Activated CD4-positive, alpha-beta T cell treated with anti-CD3 and anti-CD28 coated beads, Interleukin-2, amount 50 U/mL, for 16 hours (primary cell): ENCODE data around the gene SSTR4.
"Not testable (repeated sequence)": the region's sequence is repeated elsewhere in the genome, so short reads cannot be mapped to it uniquely, and the experiment has no call there.

ENCODE experiments used
- DNase-seq: peaks from one replicate; pipeline ENCODE4 v3.0.0-alpha.2; 2020

The SSTR4 gene

DNA sequence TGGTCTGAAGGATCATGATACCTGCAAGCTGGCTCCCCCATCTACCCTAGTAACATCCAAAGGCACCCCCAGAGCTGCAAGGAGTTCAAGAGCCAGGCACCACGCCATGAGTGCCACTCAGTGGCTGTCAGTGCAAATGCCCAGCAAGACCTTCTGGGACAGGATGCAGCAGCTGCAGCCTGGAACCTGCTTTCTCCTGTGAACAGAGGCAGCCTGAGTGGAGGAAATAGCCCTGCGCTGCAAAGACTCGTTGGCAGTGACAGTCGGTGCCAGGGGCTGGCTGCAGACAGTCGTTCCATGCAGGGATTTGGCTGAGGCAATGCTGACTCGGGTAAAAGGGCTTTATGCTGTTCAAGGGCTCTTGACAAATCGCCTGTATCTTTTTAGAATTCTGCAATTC lies 15.7 kb upstream of the SSTR4 start:
- DNase-seq = no peak

DNA sequence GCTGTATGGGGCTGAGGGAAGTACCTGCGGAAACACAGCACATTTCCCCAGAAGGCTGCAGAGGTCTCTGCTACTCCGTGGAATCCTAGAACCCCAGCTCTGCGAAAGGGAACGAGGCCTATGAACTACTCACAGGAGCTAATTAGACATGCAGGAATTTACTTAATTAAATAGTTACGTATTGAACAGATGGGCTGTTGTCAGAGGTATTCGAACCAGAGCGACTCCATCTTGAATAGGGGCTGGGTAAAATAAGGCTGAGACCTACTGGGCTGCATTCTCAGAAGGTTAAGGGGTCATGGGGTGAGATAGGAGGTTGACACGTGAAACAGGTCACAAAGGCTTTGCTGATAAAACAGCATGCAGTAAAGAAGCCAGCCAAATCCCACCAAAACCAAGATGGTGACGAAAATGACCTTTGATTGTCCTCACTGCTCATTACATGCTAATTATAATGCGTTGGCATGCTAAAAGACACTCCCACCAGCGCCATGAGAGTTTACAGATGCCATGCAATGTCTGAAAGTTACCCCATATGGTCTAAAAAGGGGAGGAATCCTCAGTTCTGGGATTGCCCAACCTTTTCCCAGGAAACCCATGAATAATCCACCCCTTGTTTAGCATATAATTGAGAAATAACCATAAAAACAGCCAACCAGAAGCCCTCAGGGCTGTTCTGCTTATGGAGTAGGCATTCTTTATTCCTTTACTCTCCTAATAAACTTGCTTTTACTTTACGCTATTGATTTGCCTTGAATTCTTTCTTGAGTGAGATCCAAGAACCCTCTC lies 14.7 kb upstream of the SSTR4 start:
- DNase-seq = no peak

DNA sequence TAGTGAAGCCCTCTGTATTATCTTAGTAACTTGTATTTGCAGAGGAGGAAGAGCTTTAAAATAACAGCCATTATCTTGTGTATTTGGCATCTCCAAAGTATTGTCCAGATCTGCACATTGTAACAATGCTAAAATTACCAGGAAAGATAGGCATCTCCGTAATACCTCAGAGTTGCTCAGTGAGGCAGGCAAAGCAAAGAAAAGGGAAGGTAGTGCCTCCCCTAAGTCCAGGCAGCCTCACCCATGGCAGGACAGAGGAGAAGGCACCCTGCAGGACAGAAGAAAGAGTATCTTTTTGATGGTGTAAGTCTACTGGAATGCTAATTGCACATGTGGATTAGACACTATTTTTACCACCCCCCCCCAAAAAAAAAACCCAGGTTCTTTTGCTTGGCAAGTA lies 13.6 kb upstream of the SSTR4 start:
- DNase-seq = no peak

DNA sequence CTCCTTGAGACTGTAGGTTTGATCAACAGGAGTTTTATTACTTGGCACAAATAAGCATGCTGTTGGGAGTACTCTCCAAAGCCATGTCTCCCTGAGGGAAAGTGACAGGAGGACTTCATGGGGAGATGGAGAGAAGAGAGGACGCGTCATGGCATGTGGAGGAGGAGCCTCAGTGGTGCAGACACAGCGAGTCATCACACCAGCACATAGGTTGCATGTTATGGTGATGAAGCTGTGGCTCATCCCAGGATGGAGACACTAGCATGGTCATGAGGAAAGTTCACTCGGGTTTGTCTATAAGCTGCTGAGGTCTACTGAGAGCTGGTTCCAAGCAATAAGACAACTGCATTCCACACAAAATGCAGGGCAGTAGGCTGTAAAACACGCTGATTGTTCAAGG lies 13.2 kb upstream of the SSTR4 start:
- no peak for DNase-seq

DNA sequence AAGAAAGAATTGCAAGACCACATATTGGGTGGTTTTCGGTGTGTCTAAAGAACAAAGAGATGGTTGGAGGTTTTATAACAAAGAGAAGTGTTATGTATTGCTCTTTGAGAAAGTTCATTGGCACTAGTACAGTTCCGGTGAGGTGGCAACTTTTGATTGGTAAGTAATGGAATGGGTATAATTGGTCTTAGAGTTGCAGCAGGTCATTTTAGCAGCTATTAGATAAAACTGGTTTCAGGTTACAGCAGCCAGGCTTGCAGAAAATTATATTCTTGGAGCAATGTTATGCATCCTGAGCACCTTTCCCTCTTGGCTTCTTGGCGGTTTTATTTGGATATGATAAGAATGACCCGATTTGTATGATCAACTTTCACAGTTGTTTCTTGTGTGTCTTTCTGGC lies 12.3 kb upstream of the SSTR4 start:
- no peak for DNase-seq

DNA sequence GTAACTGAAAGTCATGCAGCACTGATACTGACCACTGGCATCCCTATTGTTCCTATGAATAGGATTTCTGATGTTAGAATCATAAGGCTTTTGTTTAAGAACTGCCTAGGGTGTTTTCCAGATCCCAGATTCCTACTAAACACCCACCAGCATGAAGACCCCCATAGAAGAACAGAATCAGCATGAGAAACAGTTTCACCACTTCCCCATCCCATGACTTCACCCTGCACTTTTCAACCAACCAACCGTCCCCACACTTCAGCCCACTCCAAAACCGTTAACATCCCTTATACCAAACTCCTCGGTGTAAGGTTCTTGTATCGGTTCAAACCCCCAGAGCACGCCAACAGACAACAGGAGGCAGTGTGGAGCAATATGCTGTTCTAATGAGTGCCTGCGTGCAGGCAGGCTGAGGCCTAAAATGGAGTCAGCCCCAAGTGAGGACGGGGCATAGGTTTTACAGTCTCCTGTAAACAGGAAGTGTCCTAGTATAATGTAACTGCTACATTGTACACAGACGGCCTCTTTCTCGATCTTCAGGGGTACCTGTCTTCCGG lies 11.4 kb upstream of the SSTR4 start:
- no peak for DNase-seq

DNA sequence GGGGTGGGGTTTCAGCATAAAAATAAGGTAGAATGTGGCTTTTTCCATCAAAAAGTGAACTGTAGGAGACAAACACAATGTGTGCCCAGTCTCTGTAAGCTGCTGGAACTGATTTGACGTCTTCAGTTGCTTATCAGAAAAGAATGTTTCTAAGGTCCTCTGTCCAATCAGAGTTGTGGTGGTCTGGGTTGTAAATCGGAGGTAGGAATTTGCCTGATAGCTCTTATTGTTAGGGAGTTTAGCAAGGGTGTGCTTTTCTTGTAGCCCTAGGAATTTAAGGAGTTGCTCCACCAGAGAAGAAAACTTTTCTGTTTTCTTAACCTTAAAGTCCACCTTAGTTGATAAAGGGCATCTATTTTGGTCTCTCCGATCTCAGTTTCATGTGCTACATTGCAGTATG lies 10.4 kb upstream of the SSTR4 start:
- no peak for DNase-seq

DNA sequence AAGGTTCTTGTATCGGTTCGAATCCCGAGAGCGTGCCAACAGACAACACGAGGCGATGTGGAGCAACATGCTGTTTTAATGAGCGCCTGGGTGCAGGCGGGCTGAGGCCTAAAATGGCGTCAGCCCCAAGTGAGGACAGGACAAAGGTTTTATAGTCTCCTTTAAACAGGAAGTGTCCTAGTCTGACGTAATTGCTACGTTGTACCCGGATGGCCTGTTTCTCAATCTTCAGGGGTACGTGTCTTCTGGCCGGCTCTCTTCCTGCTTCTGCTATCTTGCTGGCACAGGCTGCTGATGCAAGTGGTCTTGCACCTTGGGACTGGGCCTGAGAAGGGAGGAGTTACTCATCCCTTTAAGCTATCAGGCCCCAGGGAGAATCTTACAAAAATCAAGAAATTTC lies 9.6 kb upstream of the SSTR4 start:
- not testable (repeated sequence) for DNase-seq

DNA sequence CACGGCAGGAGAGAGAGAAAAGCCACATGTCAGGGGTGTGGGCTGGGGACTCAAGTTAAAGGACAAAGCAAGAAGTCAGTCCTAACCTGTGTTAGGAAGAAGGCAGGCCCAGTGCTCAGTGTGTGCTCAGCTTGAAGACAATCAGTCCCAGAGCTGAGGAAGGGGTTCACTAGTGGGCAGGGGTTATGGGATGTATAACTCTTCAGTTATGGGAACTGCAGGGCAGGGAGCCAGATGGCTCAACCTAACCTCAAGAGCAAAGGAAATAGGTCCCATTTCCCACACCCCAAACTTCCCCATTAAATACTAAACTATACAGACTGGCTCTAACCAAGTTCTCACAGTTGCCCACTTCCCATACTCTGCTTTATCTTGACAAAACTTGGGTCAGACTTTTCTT lies 7.4 kb upstream of the SSTR4 start:
- DNase-seq = no peak

DNA sequence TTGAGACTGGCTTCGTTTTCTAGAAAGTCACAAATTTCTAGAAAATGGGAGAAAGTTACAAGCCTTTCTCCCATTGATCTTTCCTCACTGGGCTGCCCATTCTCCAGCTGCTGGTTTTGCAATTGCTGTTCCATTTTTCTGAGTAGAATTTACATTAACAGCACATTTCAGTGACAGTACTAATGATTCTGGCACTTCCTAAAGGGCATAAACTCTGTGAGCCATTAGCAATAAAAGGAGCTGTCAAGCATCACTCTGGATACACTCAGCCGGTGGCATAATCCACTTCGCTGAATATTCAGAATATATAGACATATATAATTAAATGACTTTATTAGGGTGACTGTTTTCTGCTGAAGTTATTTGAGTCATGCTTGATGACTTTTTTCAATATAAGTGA lies 6.7 kb upstream of the SSTR4 start:
- no peak for DNase-seq

DNA sequence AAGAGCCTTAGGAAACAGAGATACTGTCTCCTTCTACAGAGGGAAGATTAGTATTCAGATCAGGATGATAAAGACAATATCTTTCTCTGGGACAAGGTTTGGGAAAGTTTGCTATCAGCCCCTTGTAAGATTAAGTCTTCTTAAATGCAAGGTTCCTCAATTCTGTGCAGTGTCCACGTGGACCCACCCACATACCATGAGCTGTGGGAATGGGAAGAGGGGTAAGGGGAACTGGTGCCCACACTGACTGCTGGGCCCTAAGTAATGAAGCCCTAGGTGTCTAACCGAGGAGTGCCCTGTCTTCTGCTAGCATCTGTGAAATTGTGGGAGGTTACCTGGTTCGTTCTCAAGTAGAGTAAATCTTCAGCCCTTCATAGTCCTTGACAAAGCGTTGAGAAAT lies 5.8 kb upstream of the SSTR4 start:
- DNase-seq = no peak

DNA sequence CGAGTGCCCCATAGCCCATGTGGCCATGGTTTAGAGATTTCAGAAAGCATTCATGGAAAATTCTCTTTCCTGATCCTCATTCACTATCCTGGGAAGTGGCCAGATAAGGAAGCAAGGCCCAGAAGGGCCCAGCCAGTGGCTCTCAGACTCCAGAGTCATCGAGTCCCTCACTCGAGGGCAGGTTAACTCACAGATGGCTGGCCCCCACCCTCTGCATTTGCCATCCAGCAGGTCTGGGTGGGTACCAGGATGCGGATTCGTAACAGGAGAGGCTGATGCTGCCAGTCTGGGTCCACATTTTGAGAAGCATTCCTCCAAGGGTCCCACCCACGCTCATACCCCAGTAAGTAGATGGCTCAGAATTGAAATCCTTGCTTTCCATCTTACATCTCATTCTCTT lies 3.8 kb upstream of the SSTR4 start:
- no peak for DNase-seq

DNA sequence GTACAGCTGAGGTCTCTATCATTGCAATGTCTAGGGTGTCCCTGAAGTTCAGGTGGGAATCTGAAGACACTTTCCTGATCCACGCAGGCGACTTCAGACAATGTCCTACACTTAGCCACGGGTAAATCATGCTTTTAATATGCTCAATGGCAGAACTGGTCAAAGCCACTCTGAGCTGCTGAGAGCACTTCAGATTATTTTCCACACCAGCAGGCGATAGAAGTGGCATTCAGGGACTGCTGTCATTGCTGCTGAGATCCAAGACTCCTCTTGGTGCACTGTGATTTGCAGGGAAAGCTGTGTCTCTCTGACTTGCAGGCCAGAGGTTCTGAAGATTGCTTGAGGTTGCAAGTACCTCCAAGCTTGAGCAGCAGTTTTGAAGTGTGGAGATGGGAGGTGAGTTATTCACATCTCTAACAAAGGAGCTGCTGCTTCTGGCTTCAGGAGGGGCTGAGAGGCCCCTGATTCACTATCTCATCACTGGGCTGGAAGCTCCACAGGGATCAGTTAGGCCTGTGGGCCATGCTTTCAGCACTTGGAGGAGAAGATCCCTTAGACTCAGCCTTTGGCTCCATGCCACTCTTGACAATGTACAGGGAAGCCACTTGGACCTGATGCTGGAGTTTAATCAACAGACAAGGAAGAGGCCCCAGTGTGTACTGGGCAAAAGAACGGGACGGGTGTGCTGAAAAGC lies 2.9 kb upstream of the SSTR4 start:
- no peak for DNase-seq

DNA sequence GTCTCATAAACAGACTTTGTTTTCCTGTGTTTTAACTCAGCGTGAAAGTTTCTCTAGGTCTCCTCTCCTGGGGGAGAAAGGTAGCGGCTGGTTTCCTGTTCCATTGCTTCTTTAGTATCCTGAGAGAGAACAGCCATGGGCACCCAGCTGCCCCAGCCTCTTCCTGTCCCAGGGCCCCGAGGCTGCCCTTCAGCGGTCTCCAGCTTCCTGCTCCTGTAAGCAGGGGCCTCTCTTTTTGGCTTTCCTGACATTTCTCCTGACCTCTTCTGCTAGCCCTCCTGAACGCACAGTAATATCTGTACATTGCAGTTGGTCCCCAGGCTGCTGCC lies 2.4 kb upstream of the SSTR4 start:
- no peak for DNase-seq

DNA sequence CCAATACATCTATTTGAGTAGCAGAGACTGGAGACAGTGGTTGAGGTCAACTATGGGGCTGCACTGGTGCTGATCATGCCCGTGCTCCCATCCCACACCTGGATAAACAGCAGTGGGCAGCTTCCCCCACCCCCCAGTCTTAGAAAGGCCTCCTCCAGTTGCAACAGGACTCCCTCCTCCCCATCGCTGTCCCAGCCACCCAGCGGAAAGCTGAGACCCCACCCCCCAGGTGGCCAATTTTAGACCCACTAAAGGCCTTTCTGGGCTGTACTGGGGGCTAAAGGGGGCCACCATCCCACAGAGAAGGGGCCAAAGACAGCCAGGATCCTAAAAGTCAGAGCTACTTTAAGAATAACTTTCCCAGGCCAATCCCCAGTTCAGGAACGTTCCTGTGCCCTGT lies 1.2 kb upstream of the SSTR4 start:
- no peak for DNase-seq

DNA sequence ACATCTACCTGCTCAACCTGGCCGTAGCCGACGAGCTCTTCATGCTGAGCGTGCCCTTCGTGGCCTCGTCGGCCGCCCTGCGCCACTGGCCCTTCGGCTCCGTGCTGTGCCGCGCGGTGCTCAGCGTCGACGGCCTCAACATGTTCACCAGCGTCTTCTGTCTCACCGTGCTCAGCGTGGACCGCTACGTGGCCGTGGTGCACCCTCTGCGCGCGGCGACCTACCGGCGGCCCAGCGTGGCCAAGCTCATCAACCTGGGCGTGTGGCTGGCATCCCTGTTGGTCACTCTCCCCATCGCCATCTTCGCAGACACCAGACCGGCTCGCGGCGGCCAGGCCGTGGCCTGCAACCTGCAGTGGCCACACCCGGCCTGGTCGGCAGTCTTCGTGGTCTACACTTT lies 619 bp downstream of the SSTR4 start:
- no peak for DNase-seq

DNA sequence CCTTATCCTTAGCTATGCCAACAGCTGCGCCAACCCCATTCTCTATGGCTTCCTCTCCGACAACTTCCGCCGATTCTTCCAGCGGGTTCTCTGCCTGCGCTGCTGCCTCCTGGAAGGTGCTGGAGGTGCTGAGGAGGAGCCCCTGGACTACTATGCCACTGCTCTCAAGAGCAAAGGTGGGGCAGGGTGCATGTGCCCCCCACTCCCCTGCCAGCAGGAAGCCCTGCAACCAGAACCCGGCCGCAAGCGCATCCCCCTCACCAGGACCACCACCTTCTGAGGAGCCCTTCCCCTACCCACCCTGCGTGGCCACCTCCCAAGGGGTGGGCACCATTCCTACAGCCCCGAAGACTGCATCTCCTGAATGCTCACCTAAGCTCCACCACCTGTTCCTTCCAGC lies 1.3 kb downstream of the SSTR4 start:
- DNase-seq = no peak

DNA sequence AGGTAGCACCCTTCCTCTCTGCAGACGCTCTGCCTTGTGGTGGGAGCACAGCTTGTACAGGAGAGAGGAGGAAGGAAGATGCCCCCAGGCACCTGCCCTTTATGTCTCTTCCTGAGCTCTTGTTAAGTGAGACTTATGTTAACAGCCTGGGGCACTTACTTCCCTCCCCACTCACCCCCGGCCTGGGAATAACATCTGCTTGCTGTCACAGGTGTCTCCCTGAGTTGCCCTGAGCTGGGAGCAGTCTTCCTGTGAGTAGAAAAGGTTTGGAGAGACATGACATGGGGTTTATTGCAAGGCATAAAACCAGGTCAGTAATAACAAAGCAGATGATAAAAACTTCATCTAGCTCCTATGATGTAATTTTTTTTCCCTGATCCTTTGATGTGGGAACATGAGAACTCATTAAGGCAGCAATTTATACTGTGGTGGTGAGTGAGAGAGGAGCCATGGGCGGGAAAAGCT lies 1.9 kb downstream of the SSTR4 start:
- DNase-seq = no peak

DNA sequence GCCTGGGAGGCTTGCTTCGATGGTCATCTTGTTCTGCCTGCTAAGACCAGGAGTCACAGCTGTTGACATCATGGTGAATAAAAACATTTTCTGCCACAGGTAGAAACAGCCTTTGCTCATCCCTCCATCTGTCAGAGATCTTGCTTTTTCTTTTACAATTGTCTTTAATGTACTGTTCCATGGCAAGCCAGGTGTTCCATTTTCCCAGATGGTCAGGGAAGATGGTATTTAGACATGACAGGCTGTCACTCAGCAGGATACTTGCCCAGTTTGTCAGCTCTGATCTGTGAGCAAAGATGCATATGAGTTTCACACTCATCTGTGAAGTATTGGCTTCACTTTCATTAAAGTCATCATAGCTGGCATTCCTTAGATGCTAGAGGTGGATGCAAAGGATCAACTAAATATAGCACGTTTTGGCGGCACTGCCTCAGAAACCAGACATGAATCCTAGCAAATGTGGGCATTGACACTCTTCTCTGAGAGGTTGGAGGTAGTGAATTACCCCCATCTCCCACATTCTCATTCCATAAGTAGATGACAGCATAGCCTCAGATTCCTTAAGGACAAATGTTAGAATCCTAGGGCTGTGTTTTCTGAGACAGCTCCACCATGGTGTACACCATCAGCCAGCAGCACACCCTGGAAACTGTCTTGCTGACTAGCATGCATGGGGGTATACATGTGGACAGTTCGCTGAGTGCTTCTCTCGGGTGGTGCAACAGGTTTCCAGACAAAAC lies 4.2 kb downstream of the SSTR4 start:
- DNase-seq = no peak

DNA sequence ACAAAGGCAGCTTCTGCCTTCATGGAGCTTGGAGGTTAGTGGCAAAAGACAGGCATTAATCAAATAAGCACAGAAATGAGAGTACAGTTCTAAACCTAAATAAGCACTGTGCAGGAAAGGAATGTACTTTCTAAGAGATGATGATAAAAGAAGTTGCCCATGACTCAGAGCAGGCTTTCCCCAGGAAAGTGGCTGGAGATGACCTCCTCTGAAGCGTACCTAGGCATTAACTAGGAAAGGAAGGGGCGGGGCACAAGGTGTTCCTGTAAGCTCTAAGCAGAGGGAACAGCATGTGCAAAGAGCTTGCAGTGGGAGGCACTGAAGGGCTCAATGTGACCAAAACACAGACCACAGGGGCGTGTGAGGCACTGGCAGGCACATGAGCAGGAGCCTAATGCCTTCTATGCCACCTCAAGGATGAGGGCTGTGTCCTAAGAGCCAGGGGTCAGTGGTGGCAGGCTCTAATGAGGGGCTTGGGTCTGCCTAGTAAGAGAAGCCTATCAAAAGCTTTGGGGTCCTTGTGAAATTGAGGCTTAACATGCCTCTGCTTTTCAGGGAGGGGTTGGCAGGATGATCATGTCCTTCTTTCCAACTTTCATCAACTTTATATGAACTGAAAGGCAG lies 4.9 kb downstream of the SSTR4 start:
- DNase-seq = no peak

DNA sequence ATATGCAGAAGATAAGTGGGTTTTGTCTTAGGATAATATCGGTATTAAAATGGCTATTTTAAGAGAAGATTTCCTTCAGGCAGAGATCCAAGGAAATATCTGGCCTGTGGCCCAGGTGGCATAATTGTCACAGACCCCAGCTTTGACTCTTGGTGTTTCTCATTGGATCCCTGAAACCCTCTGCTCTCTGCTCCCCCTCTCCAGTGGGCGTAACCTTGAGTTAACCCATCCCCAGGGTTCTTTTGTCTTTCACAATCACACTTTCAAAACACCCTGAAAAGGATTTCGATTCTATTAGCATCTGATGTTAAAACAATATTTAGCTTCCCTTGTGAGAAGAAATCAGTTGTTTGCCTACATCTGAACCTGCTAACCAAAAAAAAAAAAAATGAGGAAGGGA lies 7.2 kb downstream of the SSTR4 start:
- no peak for DNase-seq

DNA sequence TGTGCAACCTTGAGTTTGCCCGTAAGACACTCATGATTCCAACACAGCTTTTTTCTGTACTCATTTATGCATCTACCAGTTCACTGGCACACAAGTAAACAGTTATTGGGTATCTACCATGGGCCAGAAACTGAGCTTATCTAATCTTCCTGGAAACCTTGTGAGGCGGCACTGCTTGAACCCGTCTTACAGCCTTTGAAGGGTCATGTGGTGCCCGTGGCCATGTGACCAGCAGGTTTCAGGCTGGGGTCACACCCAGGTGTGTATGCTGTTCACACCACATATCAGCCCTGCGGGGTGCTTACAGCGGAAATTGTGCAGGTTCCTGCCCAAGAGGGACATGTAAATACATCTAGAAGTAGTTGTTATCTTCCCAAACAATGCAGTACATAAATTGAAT lies 8.3 kb downstream of the SSTR4 start:
- no peak for DNase-seq

DNA sequence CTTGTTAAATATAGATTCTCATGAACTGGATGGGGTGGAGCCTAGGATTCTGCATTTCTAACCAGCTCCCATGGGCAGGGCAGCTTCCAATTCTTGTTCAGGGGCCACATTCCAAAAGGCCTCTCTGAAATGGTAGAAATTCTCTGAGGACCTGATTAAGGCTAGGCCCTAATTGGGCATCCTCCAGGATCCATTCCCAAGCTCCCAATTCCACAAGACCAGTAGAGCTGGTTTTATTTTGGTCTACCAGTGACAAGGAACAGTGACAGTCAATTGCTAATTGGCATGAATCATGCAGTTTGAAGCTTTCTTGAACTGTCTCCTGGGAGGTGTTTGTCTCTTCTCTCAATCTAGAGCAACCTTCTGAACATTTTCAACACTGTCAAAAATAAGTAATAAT lies 11.3 kb downstream of the SSTR4 start:
- DNase-seq = no peak
